KMS-11 (cell line): ENCODE data around the gene SPINK2.

Experiments used
- H2AFZ ChIP-seq: fragments of 200-600 bp; sonication (generic); 2 replicates; pipeline ENCODE4 v1.6.1; 2016; ENCODE audit warnings: antibody characterized with exemption, mixed run types, low read depth
- H3K27ac ChIP-seq: fragments of 200-600 bp; sonication (generic); 2 replicates; pipeline ENCODE4 v1.6.1; 2016; ENCODE audit warnings: mild to moderate bottlenecking, mixed run types
- H3K27me3 ChIP-seq: fragments of 200-600 bp; sonication (generic); 2 replicates; pipeline ENCODE4 v1.6.1; 2017; ENCODE audit warnings: mild to moderate bottlenecking, low read depth, mixed run types, moderate library complexity; ENCODE audit not compliant: insufficient read depth
- H3K36me3 ChIP-seq: fragments of 200-600 bp; sonication (generic); 2 replicates; pipeline ENCODE4 v1.6.1; 2017; ENCODE audit warnings: mild to moderate bottlenecking, mixed run types; ENCODE audit not compliant: insufficient read depth
- H3K4me1 ChIP-seq: fragments of 200-600 bp; sonication (generic); 2 replicates; pipeline ENCODE4 v1.6.1; 2016; ENCODE audit warnings: mild to moderate bottlenecking, low read depth, mixed run types; ENCODE audit not compliant: poor library complexity, severe bottlenecking
- H3K4me2 ChIP-seq: fragments of 200-600 bp; sonication (generic); 2 replicates; pipeline ENCODE4 v1.7.0; 2016; ENCODE audit warnings: mild to moderate bottlenecking, mixed run types
- H3K4me3 ChIP-seq: fragments of 200-600 bp; sonication (generic); IDR thresholded peaks from 2 replicates; pipeline ENCODE4 v1.6.1; 2017; ENCODE audit warnings: low read depth, low read length, mixed read lengths; ENCODE audit not compliant: insufficient read depth
- H3K79me2 ChIP-seq: fragments of 200-600 bp; sonication (generic); 2 replicates; pipeline ENCODE4 v1.6.1; 2016; ENCODE audit warnings: low read depth, mixed run types; ENCODE audit not compliant: insufficient read depth
- H3K9ac ChIP-seq: fragments of 200-600 bp; sonication (generic); 2 replicates; pipeline ENCODE4 v1.6.1; 2016; ENCODE audit warnings: mild to moderate bottlenecking, mixed run types
- H4K20me1 ChIP-seq: fragments of 200-600 bp; sonication (generic); 2 replicates; pipeline ENCODE4 v1.6.1; 2016; ENCODE audit warnings: mild to moderate bottlenecking, mixed run types; ENCODE audit not compliant: insufficient read depth
- CTCF ChIP-seq: fragments of 200-600 bp; sonication (generic); conservative IDR thresholded peaks from 2 replicates; pipeline ENCODE4 v1.6.1; 2017; ENCODE audit warnings: low read depth, mild to moderate bottlenecking, antibody characterized with exemption, low read length, moderate library complexity, mixed read lengths

SPINK2 gene

GRCh38 chr4:56806666-56807065 is 14.8 kb downstream of the SPINK2 start:
- Histone ChIP-seq H3K4me2 (peak overlapping the region; percentile 14; the same call in 1 of the 2 replicates), H3K9ac (no peak overlapping the region), H3K4me1 (peaks cover 31% of the 10 kb centered on the region), H3K27ac (no peak overlapping the region), H3K36me3 (no peaks in the 10 kb centered on the region), H4K20me1 (no peaks in the 10 kb centered on the region), H3K27me3 (peaks cover 3% of the 10 kb centered on the region; the same call in 1 of the 2 replicates), H3K4me3 (no peak overlapping the region), H2AFZ (no peak overlapping the region), H3K79me2 (no peaks in the 10 kb centered on the region)
- TF ChIP-seq CTCF, result no peak

GRCh38 chr4:56804551-56804950 is 16.9 kb downstream of the SPINK2 start:
- no peaks in the 10 kb centered on the region for H4K20me1 ChIP-seq
- H3K9ac ChIP-seq, result no peak overlapping the region
- peak overlapping the region; percentile 7; the same call in 1 of the 2 replicates for H3K27ac ChIP-seq
- peaks cover 38% of the 10 kb centered on the region for H3K4me1 ChIP-seq
- H3K79me2 ChIP-seq, result no peaks in the 10 kb centered on the region
- H2AFZ ChIP-seq, result no peak overlapping the region
- H3K36me3 ChIP-seq, result no peaks in the 10 kb centered on the region
- H3K27me3 ChIP-seq, result no peaks in the 10 kb centered on the region
- peak overlapping the region; percentile 38; the same call in 1 of the 2 replicates for H3K4me2 ChIP-seq
- TF ChIP-seq CTCF, result no peak
- H3K4me3 ChIP-seq, result no peak overlapping the region

GRCh38 chr4:56803471-56803870 is 18.0 kb downstream of the SPINK2 start:
- Histone ChIP-seq H3K4me2 (peak overlapping the region; percentile 18; the same call in 1 of the 2 replicates), H4K20me1 (no peaks in the 10 kb centered on the region), H3K36me3 (no peaks in the 10 kb centered on the region), H3K27me3 (no peaks in the 10 kb centered on the region), H3K9ac (no peak overlapping the region), H3K4me3 (no peak overlapping the region), H3K4me1 (peaks cover 40% of the 10 kb centered on the region), H3K79me2 (no peaks in the 10 kb centered on the region), H2AFZ (no peak overlapping the region), H3K27ac (peak overlapping the region; percentile 7; the same call in 1 of the 2 replicates)
- no peak for TF ChIP-seq CTCF

- 0 out of 2 replicates have a peak overlapping the region, but pooled peaks have one; percentile 4 for H3K27ac ChIP-seq
- H3K79me2 ChIP-seq, result no peaks in the 10 kb centered on the region
- no peaks in the 10 kb centered on the region for H3K27me3 ChIP-seq
- peak overlapping the region; percentile 45; the same call in 1 of the 2 replicates for H3K9ac ChIP-seq
- no peaks in the 10 kb centered on the region for H3K36me3 ChIP-seq
- peak overlapping the region; percentile 55 for H3K4me2 ChIP-seq
- no peaks in the 10 kb centered on the region for H4K20me1 ChIP-seq
- peaks cover 32% of the 10 kb centered on the region for H3K4me1 ChIP-seq
- peak overlapping the region; percentile 89 for H3K4me3 ChIP-seq
- TF ChIP-seq CTCF, result peak; percentile 95
- H2AFZ ChIP-seq, result peak overlapping the region; percentile 96
Measured at GRCh38 chr4:56799824-56800756, 21.4 kb downstream of the SPINK2 start.
